ENCODE data around the gene FOXC1.

Gene FOXC1

DNA sequence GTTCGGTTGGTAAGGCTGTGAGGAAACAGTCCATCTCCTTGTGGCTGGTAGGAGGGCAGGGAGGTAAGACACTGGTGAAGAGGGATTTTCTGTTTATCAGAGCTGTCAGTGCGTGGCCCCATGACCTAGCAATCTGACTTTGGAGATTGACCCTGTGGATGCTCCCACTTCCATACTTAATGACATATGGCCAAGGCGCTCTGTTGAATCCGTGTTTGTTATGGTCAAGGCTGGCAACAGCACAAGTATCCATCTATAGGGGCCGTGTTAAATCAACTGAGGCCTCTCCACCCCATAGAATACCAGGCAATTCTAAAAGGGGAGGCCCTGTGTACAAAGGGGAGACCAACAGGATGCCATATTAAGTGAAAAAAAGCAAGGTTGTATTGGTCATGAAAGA is 25.6 kb upstream of the FOXC1 start:
- DNase-seq (ENCODE audit: insufficient read length, low spot score) (no peak), FAIRE-seq (no peak)

DNA sequence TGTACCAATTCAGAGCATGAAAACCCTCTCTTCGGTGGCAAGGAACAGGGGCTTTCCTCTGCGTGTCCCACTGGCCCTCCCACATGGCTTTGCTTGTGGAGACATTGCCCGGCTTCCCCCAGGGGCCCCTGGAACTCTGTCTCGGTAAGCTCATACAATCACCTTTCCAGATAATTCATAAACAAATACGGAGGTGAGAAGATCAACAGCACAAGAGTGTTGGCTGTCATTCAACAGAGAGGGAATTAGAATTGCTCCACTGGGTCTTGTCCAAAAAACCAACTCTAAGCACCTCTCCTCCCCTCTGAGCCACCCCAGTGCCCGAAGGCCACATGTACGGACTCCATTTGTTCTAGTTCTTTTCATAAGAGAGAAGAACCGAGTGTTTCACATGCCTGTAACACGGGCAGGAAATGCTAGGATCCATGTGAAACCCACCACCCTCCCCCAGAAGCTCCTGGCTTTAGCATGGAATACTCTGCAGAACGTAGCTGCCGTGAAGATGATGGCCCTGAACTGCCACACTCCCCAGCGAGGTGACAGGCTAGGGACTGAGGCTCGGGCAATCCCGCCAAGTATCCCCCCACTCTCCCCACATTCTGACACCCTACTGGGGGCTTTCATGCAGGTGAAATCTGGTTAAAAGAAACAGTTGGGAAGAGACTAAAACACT is 24.6 kb upstream of the FOXC1 start:
- DNase-seq (ENCODE audit: insufficient read length, low spot score) (no peak), FAIRE-seq (no peak)

DNA sequence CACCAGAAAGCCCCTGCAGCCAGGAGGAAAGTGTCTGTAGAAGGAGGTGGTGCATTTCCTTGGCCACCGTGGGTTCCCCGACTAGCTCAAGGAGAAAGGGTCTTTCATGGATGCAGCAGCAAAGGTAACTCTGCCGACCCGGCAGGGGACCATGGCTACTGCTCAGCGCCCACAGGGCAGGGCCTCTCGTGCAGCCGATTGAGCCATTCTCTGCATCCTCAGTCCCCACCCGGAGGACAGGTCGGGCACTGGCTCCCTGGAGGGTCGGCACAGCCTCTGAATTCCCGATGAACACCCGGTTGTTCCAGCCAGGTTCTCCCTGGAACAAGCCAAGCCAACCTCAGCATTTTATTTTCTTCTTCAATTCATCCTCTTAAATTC is 24.1 kb upstream of the FOXC1 start:
- no peak for FAIRE-seq

DNA sequence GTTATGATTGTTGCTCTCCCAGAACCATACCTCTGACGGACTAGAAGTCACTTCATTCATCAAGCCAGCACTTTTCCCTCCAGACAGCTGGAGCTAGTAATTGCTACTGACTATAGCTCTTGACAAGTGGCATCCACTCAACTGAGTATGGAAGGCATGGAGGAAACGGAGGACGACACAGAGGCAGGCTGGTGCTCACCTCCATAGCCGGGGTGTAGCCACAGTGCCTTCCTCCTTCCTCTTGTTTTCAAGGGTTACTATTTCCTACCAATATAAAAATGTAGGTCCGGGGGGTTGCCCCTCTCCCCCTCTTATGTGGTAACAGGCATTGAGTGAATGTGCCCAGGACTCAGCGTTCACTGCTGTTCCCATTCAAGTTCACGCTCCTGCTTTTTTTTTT is 23.5 kb upstream of the FOXC1 start:
- DNase-seq (ENCODE audit: insufficient read length, low spot score) (no peak), FAIRE-seq (no peak)

More for the DNA sequence above, 24.1 kb upstream of the FOXC1 start:
- DNase-seq (ENCODE audit: insufficient read length, low spot score): no peak

DNA sequence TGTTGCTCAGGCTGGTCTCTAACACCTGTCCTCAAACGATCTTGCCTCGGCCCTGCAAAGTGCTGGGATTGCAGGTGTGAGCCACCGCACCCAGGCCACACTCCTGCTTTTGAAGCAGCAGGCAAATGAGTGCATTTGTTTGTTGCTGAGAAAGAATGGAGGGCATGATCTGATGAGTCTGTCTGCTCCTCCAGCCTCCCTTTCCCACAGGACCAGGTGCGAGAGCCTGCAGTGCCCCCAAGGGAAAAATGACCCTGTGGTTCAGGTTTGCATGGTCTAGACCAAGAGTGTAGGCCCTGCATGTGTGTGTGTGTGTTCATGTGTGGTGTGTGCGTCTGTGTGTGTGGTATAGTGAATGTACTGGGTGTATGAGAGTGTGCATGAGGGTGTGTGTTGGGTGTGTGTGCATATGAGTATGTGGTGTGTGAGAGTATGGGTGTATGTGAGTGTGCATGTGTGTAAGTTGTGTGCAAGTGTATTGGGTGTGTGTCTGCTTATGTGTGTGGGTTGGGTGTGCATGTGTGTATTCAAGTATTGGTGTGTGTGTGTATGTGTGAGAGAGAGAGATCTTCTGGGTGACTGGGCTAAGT is 22.8 kb upstream of the FOXC1 start:
- FAIRE-seq (no peak), DNase-seq (ENCODE audit: insufficient read length, low spot score) (no peak)

DNA sequence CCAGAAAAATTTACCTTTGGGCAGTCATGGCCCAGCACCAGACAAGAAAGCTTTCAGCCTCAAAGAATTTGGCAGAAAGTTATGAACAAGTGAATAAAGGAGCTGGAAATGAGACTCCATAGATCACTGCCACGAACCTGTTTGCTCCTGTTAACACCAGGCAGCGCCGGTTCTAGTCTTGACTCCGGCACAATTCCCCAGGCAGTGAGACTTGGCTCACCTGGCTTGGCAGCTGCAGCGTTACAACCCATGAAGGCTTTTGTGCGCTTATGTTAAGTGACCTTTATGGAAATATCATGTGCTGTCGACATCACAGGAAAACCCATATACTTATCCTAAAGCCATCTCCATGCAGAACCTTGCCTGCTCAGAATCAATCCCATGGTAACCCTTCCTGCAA is 22.2 kb upstream of the FOXC1 start:
- DNase-seq (ENCODE audit: insufficient read length, low spot score) (no peak), FAIRE-seq (no peak)

DNA sequence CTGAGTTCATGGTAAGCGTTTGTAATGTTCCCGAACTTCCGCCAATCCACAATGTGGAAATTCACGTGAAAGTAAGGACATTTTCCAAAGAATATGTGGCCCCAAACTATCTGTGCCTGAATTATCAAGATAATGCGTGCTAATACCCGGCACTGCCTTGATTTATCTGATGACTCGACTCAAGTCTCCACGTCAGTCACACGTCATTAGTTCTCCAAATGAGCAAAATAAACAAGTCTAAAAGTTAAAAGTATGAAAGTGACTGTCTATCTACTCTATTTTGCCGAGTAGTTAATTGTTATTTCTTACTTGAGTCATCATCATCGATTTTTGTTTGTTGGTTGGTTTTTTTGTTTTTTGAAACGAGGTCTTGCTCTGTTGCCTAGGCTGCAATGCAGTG is 21.7 kb upstream of the FOXC1 start:
- DNase-seq (ENCODE audit: insufficient read length, low spot score) (no peak), FAIRE-seq (no peak)

DNA sequence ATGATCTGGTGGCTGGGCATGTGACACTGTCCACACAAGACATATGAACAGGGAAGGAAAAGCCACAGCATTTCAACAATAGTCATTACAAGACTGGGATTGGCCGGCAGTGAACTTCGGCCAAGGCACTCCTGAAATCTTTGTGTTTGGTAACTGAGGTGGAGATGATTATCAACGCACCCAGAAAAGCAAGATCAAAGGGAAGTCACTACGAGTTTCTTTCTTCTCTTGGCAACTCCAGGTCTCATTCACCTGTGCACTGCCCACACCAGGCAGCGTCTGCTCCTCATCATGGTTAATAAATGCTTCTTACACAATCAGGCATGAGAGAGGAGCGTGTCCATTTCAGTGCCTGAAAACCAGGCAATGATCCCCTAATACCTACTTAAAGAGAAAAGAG is 20.5 kb upstream of the FOXC1 start:
- DNase-seq (ENCODE audit: insufficient read length, low spot score) (no peak), FAIRE-seq (no peak)

DNA sequence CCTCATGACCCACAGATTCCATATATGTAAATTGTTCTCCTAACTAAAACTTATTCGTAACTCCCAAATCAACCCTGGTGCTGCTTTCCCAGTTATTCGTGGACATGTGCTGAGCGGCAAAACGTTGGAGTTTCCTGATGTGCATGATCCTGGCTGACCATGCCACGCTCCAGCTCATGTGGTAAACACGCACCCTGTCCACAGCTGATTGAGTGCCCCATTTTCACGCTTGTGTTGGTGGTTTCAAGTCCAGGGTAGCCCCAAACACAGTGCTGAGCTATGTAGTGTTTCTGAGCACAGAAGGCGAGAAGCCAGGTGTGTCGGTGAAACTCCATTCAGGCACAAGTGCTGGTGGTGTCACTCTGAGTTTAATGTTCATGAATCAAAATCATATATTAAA is 19.1 kb upstream of the FOXC1 start:
- DNase-seq (ENCODE audit: insufficient read length, low spot score) (no peak), FAIRE-seq (no peak)

DNA sequence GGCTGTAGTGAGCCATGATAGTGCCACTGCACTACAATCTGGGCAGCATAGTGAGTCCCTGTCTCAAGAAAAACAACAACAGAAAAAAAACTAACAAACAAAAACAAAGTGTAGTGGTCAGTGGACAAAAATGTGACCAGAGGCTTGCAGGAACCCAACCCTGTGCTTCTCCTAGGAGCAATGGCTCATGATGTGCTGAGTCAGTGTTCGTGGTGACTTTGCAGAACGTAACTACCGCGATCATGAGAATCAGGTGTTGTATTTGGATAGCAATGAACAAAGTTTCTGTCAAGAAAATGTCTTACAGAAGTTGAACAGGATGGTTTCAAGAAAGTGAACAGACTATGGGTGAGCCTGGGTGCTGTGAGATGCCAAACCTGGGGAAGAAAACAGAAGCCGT is 18.5 kb upstream of the FOXC1 start:
- no peak for DNase-seq (ENCODE audit: insufficient read length, low spot score)
- no peak for FAIRE-seq

DNA sequence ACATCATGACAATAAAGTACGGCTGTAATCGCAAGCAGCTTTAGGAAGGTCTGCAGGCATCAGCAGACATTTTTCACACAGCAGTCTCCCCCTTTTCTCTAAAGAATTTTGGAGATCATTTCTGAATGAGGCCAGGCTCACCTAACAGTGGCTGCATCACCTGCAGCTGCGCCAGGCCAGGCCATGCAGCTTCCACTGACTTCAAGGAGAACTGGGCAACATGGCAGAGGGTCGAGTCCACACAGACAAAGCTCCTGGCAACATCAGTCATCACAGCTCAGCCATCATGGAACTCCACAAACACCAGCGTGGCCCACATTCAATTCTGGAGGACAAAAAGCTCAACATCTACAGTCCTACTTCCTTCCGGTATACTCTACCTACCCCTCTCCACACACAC is 17.8 kb upstream of the FOXC1 start:
- no peak for FAIRE-seq
- no peak for DNase-seq (ENCODE audit: insufficient read length, low spot score)

DNA sequence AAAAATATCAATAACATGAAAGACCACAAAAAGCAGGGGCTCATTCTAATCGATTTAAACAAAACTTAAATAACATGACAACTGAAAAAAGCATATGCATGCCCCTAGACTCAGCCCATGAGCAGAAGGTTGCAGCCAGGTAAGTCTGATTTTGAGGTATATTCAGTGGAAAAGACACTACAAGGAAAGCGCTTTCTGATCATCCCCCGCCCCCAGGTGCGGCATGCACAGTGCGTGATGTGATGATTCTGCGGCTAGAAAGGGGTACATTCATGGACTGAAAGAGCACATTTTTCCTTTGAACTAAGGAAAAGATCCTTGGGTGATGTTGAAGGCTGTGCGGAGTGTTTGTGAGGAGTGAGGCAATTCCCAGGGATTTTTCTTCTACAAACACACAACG is 16.9 kb upstream of the FOXC1 start:
- no peak for DNase-seq (ENCODE audit: insufficient read length, low spot score)
- no peak for FAIRE-seq

DNA sequence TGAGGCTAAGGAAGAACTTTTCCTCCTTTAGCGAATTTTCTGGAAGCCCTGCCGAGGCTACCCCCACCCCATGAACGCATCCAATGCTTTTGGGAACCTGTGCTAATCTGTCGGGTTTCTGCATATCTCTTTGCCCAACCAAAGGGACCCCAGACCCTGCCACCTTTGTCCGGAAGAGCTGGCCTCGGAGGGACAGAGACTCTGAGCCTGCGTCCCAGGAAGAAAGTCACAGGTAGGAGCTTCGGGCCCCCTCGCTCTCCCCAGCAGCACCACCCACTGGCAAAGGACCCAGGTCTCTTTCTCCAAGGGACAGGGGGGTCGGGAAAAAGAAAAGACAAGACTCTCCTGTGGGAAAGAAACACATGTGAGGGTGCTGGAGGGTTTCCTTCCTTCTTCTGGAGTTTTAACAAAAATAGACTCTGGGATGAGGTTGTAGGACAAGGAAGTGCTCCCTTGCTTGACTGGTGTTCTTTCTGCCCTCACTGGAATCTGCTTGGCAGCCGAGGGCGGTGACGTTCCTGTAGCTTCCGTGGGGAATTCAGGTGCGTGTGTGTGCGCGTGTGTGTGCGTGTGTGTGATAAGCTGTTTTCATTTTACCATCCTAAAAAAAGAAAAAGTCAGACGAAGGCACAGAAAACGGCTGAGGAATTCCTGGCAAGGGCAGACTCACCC is 16.3 kb upstream of the FOXC1 start:
- no peak for FAIRE-seq
- DNase-seq (ENCODE audit: insufficient read length, low spot score): no peak

DNA sequence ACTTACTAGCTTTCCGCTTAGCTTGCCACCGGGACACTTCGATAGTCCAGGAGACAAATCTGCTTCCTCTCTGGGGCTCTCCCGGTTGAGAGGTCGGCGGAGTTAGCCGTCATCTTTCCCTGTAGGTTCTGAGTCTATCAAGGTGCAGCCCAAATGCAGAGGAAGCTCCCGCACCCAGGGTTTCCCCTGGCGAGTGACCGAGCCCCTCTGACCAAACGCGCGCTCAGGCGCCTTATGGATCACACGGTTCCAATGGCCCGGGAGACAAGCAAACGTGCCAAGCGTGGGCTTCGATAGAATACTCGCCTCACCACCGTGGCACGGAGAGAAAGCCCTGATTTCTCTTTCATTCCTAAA is 15.8 kb upstream of the FOXC1 start:
- DNase-seq (ENCODE audit: insufficient read length, low spot score) (no peak), FAIRE-seq (no peak)

DNA sequence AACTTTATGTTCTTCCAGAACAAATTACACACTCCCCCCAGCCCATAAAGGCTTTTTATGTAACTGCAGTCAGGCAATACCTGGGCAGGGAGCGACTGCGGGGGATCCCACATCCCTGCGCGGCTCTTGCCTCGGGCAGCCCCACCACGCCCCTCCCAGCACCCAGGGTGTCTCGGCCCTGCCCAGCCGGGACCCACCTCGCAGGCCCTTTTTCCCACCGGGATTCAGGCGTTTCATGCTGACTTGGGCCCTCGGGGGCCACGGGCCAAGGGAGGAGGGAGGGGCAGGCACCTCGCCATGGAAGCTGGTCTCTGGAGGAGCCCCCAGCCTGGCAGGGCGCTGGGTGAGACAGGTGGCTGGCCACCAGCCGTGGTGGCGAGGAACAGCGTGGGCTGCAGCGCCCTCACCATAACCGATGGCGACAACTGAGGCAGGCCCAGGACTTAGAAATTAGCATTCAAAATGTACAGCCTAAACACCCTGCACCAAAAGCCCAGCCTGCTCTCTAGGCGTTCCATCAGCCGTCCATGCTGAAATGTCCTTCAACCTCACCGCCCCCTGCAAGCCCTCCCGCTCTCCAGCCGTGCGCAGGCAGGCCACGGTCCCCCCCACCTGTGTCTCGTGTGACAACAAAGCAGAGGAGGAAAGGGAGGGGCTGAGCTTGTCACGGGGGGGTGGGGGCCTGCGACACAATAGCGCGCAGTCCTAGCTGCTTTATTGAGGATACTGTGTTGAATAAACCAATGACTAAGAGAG is 15.1 kb upstream of the FOXC1 start:
- FAIRE-seq: no peak

DNA sequence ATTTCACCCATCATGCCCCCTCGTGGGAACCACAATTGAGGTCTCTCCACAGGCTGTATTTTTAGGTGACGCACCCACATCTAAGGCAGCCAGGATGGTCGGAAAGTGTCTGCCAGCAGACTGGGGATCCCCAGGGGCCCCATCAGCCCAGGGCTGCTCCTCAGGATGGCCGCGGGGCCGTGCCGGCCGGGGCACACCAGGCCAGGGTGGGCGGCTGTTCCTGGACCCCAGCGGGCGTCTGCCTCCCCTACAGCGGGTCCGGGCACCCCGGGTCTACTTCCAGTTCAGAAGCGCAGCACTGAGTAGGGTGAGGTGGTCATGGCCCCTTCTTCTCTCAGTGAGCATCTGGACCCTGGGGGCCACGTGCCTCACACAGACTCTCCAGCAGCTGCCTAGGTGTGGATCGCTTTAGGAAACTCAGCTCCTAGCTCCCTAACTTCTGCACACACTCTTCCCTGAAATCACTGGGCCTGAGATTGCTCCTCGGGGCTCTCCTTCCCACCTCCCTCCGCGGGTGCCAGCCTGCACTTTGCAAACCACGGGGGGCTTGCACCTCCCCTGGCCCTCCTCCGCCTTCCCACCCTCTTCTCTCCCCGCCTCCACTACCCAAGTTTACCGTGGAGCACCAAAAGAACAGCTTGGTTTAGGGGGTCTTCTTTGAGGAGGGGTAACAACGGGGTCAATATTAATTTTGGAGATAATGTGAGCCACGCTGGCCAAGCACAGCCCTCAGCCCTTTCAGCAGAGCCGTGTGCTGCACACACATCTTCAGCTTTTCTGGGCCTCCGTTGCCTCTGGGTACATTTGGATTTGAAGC is 14.2 kb upstream of the FOXC1 start:
- FAIRE-seq (no peak), DNase-seq (ENCODE audit: insufficient read length, low spot score) (no peak)

More for the DNA sequence above, 15.1 kb upstream of the FOXC1 start:
- no peak for DNase-seq (ENCODE audit: insufficient read length, low spot score)

DNA sequence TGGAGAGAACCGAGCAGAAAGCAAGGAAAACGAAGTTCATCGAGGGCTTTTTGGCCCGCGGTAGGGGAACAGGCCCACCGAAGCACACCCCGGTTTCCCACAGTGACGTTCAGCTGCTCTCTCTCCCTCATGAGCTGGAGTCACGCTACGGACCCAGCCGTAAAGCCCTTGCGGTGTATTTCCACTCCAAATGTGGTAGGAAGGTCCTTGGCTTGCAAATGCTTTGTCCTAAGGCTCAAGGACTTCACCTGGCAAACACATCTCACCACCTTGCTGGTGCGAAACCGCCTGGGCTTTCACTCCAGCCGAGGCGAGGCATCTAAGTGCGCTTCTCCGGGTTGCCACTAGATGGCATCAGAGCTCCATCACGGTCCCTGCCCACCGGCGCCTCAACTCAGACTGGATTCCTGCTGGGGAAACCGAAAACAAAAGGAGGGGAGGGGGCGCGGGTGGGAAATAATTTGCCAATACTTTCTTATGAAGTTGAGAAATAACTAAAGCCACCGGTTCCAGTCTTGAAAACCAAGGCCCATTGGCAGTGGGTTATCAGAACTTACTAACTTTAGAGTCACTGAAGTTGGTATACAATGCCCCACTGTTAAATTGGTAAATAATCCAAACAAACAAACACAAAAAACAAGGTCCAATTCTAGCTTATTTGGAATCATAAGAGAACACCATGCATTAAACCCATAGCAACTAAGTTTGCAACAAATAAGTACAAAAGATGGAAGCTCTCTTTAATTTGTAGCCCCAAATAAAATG is 13.4 kb upstream of the FOXC1 start:
- FAIRE-seq (peak; percentile 93), DNase-seq (ENCODE audit: insufficient read length, low spot score) (peak; percentile 85)

DNA sequence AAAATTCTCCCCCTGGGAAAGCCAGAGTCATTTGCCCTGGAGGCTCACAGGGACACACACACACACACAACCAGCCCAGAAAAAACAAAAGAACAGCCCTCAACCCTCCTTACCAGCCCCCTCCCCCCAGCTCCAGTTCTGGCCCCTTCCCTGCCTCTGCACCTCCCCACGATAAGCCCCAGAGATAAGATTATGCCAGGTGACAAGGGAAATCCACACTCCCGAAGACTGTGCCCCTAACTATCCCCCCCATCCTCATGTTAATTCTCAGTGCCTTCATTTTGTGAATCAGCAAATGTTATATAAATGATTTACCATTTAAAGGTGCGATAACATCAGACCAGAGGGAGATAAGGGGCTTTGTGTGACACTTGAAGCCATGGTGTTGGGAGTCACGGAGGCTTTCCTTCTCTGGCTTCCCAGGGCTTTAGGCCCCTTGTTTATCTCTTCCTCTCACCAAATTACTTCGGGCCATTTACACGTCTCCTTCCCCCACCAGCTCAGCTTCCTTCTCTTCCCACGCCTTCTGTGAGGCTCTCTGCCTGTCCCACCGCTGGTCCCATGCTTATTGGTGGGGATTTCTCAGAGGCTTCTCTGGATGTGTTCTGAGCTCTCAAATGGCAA is 12.5 kb upstream of the FOXC1 start:
- FAIRE-seq (no peak), DNase-seq (ENCODE audit: insufficient read length, low spot score) (no peak)

DNA sequence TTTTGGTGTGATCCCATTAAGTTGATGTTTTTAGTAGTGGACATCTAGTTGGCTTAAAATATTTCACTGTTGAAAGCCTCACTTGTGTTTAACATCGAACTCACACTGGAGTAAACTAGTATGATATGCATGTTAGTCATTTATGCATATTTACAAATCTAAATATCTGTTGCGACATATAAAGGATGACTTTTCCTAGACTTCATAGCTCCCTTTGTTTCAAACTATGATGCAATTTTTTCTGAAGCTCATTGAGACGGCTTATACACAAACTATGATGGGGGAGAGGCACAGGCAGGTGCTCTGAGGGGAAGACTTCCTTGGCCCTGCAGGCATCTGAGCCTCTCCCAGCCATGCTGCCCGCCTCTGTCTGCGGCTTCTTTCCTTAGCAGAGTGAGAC is 11.8 kb upstream of the FOXC1 start:
- no peak for DNase-seq (ENCODE audit: insufficient read length, low spot score)
- no peak for FAIRE-seq

DNA sequence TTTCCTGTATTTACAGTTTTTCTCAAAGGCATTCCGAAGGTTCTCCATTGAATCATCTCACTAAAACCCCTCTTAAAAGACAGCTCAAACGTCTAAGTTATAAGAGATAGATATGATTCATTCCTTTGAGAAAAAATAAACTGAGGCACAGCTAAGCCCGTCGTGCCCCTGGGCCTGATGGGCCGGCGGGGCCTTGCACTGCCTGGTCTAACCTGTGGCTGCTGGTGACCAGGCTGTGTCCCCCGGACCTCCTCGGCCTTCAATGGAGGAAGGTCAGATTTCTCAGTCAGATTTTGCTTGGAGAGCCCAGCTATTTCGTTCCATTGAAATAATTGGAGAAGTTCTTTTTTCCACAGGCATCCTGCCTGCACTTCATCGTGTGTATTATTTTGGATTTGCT is 11.3 kb upstream of the FOXC1 start:
- FAIRE-seq (no peak), DNase-seq (ENCODE audit: insufficient read length, low spot score) (no peak)

Measured in GM19239 (cell line).